Measurements from ENCODE around the gene FOXP1.

- TF ChIP-seq POLR2A (IDR thresholded peaks at IDR 0.05; ENCODE audit: low read depth, low read length) (no peak), POLR2AphosphoS5 (IDR thresholded peaks at IDR 0.05; ENCODE audit: low read depth, low read length) (no peak)
These were observed 605.8 kb downstream of the FOXP1 start for GRCh38 chr3:70977712-70978111.

Data from GM12892 (cell line).